ENCODE data around the gene SLC2A11.

Gene SLC2A11

DNA sequence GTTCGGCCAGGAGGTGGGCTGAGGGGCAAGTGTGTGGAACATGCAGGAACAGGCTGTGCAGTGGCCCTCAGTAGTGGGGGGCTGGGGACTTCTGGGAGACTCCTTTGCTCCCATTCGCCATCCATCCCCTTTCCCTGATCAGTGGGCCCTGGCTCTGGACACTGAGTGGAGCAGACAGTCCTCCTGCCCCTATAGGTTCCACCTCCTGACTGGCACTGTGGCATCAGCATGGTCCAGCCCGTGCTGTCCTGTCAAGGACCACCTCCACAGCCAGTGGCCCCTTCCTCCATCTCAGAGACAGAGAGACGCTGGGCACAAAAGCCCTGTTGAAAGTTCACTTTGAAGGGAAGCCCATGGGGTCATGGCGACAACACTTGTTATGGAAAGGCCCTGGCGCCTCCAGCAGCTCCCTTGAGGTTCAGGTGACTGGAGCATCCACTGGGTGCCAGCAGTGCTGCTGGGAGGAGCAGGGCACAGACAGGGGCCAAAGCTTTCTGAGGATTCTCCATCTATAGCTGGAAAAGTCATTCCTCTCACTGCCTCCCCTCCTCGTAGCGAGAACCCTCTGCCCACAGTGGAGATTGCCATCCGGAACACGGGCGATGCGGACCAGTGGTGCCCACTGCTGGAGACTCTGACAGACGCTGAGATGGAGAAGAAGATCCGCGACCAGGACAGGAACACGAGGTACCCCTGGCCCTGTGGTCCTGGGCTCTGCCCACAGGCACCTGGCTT, 24.5 kb upstream of the SLC2A11 start:
- FAIRE-seq: no peak

DNA sequence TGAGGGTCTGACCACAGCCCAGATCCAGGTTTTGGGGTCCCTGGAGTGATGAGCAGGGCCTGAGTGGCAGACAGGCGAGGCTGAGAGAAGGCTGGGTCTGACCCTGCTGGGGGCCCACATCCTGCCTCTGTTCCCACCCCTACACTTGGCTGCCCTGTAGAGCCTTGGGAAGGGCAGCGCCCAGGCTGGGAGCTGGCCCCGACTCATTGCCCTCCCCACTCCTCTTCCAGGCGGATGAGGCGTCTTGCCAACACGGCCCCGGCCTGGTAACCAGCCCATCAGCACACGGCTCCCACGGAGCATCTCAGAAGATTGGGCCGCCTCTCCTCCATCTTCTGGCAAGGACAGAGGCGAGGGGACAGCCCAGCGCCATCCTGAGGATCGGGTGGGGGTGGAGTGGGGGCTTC, 23.8 kb upstream of the SLC2A11 start:
- FAIRE-seq: no peak

DNA sequence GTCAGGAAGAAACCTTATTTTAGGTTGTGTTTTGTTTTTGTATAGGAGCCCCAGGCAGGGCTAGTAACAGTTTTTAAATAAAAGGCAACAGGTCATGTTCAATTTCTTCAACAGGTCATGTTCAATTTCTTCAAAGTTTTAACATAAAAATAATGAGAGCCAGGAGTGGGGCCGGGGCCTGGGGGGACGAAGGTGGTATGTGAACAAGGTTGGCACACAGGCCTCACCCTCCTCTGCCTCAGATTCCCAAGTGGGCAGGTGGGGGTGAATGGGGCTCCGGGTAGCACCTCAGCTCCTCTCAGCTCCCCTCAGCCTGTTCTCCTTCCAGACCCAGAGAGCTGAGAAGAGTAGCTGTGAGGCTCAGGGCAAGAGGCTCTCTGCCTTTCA, 23.3 kb upstream of the SLC2A11 start:
- FAIRE-seq: no peak

DNA sequence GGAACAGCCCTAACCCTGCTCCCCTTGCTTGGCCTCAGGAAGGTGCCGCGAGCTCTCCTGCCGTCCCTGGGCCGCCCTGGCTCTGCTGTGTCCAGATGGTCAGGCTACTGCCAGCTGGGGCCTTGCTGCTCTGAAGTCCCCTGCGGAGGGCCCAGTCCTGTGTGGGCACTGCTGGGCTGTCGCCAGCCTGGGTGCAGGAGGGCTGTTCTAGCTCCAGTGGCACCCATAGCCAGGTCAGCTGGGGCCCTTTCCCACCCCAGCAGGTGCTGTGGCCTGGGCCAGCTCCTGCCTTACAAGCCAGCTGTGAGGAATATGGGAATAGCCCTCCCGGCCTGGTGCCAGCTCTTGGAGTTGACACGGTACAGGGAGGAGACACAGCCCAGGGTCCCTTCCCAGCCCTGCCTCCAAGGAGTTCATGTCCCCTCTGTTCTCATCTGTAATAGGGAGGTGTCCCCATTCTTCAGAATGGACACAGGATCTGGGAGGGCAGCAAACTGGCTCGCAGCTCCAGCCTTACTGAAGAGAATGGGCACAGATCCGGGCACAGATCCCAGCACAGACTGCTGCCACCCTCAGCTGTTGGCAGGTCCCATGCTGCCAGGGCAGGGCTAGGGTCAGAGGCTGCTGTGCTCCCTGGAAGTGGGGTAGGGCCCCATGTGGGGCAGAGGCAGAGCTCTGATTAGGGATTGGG, 22.7 kb upstream of the SLC2A11 start:
- FAIRE-seq: no peak

DNA sequence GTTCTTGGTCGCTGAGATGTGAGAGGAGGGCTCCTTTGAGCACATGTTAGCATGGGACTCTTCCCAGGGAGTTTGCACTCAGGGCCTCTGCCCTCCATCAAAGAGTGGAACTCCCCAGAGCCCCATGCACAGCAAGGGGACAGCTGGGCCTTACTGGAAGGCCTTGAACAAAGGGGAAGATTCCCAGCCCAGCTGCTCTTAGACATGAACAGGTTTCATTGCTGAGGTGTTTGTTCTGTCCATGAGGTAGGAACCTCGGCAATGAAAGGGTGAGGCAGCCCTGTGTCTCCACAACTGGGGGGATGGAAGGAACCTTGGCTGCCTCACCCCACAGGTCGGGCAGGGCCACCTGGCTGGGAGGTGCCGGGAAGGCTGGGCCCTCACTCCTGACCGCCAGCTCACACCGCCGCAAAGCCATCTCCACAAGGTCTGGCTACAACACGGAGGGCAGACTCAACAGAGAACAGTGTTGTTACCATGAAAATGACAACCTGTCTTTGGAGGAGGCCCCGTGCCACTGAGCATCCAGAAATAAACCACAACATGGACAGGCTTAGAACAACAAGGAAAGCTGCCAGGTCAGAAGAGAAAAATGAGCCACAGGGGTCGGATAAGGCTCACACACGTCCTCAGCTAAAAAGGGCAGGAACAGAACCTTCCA, 22.1 kb upstream of the SLC2A11 start:
- FAIRE-seq: no peak

DNA sequence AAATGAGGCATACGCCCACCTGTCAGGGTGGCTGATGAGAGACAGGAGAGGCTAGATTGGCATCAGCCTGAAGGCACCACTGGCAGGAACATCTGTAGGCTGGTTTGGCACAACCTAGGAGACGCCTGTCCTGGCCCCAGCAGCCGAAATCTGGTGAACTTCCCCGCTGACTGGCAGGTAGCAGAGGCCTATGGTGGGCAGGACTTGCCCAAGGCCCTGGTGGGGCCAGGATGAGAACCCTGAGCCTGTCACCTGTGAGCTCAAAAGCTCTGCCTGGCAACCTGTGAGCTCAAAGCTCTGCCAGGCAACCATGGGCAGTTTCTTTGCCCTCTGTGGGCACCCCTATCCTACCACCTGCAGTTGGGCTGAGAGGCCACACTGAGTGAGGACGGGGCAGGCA, 21.4 kb upstream of the SLC2A11 start:
- no peak for FAIRE-seq

DNA sequence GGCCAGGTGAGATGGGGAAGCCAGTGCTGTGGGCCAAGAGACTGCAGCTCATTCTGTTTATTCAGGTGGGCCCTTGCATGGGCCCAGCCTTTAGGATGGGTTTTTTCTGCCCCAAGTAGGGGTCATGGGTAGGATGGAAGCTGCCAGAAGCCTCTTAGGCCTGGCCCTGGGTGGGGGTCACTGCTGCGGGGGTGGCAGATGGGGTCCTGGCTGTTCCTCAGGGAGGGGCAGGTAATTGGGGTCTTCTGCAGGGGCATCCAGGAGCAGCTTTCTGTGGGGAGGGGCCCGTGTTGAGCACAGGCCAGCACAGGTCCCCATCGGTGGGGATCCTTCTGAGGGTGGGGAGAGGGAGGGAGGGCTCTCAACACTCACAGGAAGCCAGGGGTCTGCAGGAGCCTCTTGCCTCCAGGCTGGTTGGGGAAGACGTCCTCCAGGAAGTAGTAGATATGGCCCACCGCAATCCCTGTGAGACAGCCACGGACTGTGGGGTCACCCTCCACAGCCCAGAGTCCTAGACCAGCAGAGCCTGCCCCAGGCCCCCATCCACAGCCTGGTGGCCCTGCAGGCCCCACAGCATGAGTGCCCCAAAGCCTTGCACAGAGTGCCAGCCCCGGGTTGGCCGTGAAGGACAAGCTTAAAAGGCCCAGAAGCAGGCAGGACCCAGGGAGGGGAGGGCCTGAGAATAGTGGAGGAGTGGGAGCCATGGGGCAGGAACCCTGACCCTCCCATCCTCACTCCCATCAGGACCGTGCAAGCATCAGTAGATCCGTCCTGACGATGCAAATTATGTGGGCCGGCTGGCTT, 20.8 kb upstream of the SLC2A11 start:
- no peak for FAIRE-seq

DNA sequence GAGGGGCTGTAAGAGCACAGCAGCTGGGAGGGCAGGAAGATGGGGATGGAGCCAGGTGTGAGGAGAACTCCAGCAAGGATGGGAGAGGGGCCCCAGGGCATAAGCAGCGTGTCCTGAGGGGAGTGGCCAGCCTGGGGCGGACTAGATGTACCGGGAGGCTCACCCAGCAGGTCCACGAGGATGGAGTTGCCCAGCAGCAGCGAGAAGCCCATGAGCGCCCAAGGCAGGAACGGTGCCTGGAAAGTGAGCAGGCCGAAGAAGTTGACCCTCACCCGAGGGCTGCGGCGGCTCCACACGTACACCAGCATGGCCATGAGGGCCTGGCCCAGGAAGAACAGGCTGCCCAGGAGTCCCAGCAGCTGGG, 20.2 kb upstream of the SLC2A11 start:
- no peak for FAIRE-seq

DNA sequence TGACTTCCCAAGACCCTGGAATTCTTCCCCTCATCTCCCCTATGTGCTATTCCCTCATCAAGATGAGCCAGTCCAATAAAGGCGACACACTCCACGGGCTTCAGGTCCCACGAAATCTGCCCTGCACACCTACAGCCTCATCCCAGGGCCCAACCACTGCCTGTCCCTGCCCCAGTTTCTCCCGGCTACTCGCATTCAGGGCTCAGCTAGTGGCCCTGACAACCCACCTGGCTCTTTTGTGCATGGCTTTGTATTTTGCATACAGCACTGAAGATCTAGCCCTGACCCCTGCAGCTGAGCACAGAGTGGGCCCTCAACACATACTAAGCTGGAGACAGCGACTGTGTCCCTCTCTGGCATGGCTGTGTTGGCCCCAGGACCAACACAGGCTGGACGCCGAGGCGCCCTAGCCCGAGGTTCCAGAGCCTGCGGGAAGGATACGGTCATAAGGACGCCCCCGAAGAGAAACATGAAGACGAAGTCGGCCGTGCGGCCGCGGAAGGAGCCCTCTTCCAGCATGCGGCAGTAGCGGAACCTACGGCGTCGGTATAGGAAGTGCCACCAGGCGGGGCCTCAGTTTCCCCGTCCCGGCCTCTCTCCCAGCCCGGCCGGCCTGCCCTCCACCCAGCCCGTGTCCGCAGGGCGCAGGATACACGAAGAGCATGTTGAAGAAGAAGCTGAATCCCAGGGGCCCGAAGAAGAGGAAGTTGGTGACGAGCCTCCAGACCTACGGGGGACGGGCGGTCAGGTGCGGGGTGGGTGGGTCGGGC, 19.6 kb upstream of the SLC2A11 start:
- FAIRE-seq: no peak

DNA sequence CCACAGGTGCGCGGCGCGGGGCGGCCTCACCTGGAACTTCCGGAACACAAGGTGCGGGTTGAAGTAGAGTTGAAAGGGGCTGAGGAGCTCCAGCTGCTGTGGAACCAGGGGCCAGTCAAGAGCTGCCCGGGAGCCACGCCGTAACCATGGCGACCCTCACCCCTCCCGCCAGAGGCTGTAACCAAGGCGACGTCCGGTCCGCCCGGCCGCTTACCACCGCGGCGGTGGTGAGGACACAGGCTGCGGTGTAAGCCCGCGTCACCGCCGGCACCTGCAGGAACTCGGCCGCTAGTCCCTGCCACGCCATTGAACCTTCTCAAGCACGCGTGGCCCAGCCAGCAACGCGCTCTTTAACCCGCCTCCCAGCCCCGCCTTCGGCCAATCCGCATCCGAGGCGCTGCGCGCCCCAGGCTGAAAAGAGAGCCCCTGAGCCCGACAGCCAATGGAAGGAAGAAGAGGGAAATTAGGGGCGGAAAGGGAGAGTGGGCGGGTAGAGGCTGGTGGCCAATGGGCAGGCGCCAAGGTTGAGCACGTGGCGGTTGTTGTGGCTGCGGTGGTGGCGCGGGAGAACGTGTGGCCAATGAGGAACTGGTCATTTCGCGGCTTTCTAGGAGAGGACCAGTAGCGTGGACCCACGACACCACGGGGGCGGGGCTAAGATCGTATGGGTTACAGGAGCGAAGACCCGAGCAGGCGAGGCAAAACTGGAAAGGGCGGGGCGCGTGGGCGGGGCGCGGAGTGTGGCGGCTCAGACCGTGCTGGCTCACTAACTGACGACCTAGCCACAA, 18.8 kb upstream of the SLC2A11 start, which contains the start of gene DERL3:
Gene DERL3, minus strand, starts transcription at position 326 of the 788 bp plus-strand sequence. Its CDS starts 19 bp downstream, at position 307.
- no peak for FAIRE-seq

DNA sequence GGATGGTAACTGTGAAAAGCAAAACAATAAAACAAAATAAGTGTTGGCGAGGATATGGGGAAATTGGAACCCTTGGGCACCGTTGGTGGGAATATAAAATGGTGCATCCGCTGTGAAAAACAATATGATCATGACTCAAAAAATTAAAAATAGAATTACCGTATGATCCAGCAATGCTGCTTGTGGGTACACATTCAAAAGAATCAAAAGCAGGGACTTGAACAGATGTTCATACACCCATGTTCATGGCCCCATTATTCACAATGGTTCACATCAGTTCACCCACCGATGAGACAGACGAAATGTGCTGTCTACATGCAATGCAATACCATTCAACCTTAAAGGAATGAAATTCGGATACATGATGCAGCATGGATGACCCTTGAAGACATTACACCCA, 17.6 kb upstream of the SLC2A11 start:
- FAIRE-seq: no peak

DNA sequence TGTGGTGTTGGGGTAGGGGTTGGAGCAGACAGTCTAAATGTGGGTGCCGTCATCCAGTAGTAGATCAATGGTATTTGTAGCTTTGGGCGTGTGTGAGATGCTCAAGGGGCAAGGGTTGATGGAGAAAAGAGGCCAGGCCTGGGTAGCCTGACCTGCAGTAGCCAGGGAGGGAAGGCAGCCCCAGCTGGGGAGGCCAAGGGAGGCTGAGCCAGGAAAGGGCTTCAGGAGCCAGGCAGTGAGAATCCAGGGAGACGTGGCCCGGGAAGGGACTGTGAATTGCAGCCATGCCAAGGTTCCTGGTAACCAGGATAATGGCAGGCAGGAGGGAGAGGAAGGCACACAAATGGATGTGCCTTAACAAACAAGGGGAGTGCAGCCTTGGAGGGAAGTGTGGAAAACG, 16.4 kb upstream of the SLC2A11 start:
- FAIRE-seq: no peak

DNA sequence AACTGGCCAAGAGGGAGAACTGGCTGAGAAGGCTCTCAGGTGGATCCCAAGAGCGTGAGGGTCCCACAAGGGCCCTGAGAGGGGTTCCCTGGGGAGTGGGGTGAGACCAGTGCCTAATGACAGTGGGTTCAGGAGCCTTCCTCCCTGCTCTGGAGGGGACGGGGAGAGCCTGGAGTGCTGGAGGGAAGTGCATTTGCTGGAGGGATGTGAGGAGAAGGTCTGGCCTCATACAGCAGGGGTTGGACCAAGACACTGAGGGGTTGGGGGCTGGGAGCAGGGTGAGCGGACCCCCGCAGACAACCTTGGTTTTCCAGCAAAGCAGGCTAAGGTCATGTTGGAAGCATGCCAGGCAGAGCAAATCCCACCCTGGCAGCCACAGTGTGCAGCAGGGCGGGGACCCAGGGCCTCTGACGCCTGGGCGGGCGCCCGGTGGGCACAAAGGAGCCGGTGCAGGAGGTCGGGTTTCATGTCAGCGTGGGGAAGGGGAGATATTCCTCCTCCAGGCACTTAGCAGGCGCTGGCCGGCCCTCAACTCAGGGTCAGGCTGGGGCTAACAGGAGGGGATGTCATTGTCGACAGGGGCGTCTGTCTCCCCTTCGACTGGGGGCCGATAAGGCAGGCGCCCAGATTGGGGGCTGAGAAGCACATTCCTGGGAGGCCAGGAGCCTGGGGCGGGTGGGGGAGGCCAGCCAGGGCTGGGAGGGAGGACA, 15.8 kb upstream of the SLC2A11 start:
- no peak for FAIRE-seq

DNA sequence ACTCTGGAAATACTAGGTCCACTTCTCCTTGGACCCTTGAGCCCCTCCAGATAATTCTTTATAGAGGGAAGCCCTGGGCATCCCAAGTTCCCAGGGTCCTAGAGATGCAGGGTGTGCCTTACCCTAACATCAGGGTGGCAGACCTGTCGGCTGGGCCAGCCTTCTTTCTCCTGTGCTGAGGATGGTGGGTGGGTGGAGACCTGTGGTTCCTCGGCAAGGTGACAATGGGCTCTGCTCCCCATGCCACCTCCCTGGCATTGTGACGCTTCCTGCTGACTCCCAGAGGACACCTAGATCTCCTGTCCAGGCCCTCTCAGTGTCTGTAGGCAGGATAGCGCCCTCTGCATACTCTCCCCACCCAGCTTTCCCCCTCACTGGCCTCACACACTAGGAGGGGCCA, 15.1 kb upstream of the SLC2A11 start:
- FAIRE-seq: no peak

DNA sequence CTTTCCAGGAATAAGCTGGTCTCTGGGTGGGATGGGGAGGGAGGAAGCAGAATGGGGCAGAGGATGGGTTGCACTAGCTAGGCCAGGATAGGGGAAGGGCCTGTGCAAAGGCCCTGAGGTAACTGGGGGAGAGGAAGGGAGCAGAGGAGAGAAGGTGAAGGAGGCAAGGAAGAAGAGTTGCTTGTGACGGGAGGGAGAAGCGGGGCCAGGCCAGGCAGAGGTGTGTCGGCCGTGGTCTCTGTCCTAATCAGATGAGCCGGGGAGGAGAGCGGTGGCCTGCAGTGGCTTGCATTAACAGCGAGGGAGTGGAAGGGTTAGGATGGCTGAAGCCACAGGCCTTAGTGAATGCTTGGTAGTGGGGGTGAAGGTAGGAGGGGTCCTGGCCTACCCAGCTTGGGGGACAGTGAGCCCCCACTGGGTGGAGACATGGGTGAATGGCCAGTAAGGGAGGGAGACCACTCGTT, 12.9 kb upstream of the SLC2A11 start:
- no peak for FAIRE-seq

DNA sequence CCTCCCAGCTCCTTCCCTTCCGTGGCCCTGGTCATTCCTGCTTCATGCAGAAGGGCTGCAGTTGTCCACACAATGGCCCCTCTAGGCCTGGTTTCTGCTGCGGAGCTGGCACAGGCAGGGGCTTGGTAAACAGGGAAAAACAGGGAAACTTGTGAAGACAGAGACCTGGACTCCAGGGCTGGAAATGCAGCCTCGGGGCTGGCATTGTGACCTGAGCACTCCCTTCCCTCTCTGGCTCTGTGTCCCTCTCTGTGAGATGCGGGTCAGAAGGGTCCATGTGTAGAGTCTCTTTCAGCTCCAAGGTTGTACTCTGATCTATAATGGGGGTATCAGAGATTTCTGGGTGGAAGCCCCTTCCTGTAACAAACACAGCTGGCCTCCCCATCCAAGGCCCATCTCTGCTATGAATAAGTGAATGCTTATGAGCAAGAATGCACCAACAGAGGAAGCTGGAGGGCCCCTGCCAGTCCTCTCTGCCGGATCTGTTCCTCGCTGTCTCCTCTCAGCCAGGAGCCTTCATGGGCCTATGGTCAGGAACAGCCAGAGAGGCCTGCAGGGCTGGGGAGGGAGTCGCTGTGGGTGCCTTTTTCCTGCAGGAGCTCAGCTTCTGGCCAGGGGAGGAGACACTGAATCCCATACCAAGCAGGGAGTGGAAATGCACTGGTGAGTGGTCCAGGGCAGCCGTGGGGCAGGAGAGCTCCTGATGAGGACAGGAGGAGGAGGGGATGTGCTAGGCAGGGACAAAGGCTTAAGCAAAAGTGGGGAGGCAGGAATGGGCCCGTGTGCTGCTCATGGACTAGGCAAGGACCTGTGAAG, 12.2 kb upstream of the SLC2A11 start:
- no peak for FAIRE-seq

DNA sequence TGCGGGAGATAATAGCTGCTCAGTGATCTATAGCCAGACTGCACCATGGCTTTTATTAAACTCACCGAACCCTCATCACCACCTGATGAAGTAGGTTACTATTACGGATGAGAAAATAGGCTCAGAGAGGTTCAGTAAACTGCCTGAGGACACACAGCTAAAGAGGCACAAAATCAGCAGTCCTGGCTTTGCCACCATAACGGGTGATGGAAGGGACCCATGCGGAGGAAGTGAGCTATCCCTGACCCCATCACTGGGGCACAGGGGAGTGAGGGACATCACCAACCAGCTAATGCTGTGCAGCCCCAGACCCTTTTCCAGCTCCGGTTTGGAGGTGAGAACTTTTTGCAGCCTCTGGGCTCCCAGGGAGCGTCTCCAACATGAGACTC, 11.6 kb upstream of the SLC2A11 start:
- no peak for FAIRE-seq

DNA sequence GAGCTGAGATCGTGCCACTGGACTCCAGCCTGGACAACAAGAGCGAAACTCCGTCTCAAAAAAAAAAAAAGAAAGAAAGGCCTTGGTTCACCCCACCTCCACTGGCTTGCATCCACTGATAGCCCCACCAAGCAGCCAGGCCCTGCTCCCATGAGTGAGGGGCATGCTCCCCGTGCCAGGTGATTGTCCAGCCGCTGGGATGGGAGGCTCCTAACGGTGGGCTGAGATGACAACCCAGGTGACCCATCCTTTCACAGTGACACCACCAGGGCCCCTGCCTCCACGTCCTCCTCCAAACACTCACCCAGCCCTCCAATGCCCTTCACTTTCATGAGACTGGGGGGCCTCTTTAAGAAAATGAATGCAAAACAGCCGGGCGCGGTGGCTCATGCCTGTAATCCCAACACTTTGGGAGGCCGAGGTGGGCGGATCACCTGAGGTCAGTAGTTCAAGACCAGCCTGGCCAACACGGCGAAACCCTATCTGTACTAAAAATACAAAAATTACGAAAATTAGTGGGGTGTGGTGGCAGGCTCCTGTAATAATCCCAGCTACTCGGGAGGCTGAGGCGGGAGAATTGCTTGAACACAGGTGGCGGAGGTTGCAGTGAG, 10.3 kb upstream of the SLC2A11 start:
- FAIRE-seq: no peak
